Activated T-cell treated with anti-CD3 and anti-CD28 coated beads, Interleukin-2, amount 50 U/mL, for 72 hours (primary cell): ENCODE measurements around the gene NPR1. TPM values are rescaled to one million over a fixed set of nuclear protein-coding genes. Genes with fewer than 3 reads are reported as not detected.
A peak's percentile ranks its signal among the peaks of the same experiment; 100 is the strongest.

Experiments
- ATAC-seq, 2 donors: fragments of 150-1000 bp; cut with Tn5 transposase; replicated peaks in 1 of 2; 2 replicates each; pipeline ENCODE4 v1.10.0; 2021; ENCODE audit warnings: moderate library complexity in 2 of 2, mild to moderate bottlenecking in 1 of 2
- DNase-seq, 2 donors: peaks; one replicate each; pipeline ENCODE4 v3.0.0; 2021 to 2022; ENCODE audit warnings: mixed read lengths in 1 of 2
- H3K27ac Mint-ChIP-seq: one replicate; pipeline ENCODE4 v1.8.0; 2022; ENCODE audit warnings: mild to moderate bottlenecking, moderate library complexity, mixed read lengths
- H3K27me3 Mint-ChIP-seq: one replicate; pipeline ENCODE4 v1.8.0; 2022; ENCODE audit warnings: low read depth, mixed read lengths
- H3K36me3 Mint-ChIP-seq, 2 donors: one replicate each; pipeline ENCODE4 v1.8.0; 2022; ENCODE audit warnings: mixed read lengths in 2 of 2, mild to moderate bottlenecking in 1 of 2; ENCODE audit not compliant: insufficient read depth in 2 of 2
- H3K4me1 Mint-ChIP-seq: one replicate; pipeline ENCODE4 v1.8.0; 2022; ENCODE audit warnings: low read depth, mixed read lengths
- H3K4me3 Mint-ChIP-seq, 2 donors: one replicate each; pipeline ENCODE4 v1.8.0; 2022; ENCODE audit warnings: mild to moderate bottlenecking in 2 of 2, mixed read lengths in 2 of 2, moderate library complexity in 2 of 2
- H3K9me3 Mint-ChIP-seq, 2 donors: one replicate each; pipeline ENCODE4 v1.8.0; 2022; ENCODE audit warnings: mixed read lengths in 2 of 2
- total RNA-seq, 2 donors: library from RNA; stranded (reverse); gene quantifications; one replicate each; pipeline ENCODE4 v1.2.3, GENCODE V29; 2022

The NPR1 gene
- total RNA-seq, 2 donors from 2014 or later, result 0.07 to 0.29 TPM

- Mint-ChIP-seq H3K27ac (peak overlapping the region; percentile 55), H3K4me1 (peaks cover 58% of the 10 kb centered on the region), H3K4me3 (no peak overlapping the region), H3K36me3 (peaks cover 16 to 59% of the 10 kb centered on the region in 2 donors), H3K9me3 (no peaks in the 10 kb centered on the region), H3K27me3 (no peaks in the 10 kb centered on the region)
- ATAC-seq, result no peak
- no peak for DNase-seq
These were observed 37.6 kb upstream of the NPR1 start for GRCh38 chr1:153640861-153641260.

GRCh38 chr1:153642161-153642560 lies 36.3 kb upstream of the NPR1 start:
- H3K36me3 Mint-ChIP-seq, result peaks cover 12 to 61% of the 10 kb centered on the region in 2 donors
- H3K27ac Mint-ChIP-seq, result no peak overlapping the region
- H3K27me3 Mint-ChIP-seq, result no peaks in the 10 kb centered on the region
- peaks cover 61% of the 10 kb centered on the region for H3K4me1 Mint-ChIP-seq
- DNase-seq, result no peak
- ATAC-seq, result no peak
- no peaks in the 10 kb centered on the region for H3K9me3 Mint-ChIP-seq
- H3K4me3 Mint-ChIP-seq, result no peak overlapping the region

GRCh38 chr1:153643100-153643499 lies 35.4 kb upstream of the NPR1 start:
- H3K27me3 Mint-ChIP-seq, result no peaks in the 10 kb centered on the region
- H3K9me3 Mint-ChIP-seq, result no peaks in the 10 kb centered on the region
- DNase-seq, result no peak
- ATAC-seq, result no peak
- H3K36me3 Mint-ChIP-seq, result peaks cover 9 to 56% of the 10 kb centered on the region in 2 donors
- no peak overlapping the region for H3K4me3 Mint-ChIP-seq
- peaks cover 63% of the 10 kb centered on the region for H3K4me1 Mint-ChIP-seq
- H3K27ac Mint-ChIP-seq, result peak overlapping the region; percentile 66

GRCh38 chr1:153643816-153644215 lies 34.7 kb upstream of the NPR1 start:
- DNase-seq, result no peak
- no peak for ATAC-seq
- no peaks in the 10 kb centered on the region for H3K27me3 Mint-ChIP-seq
- H3K36me3 Mint-ChIP-seq, result peaks cover 9 to 52% of the 10 kb centered on the region in 2 donors
- peak overlapping the region; percentile 66 for H3K27ac Mint-ChIP-seq
- H3K4me3 Mint-ChIP-seq, result no peak overlapping the region
- H3K4me1 Mint-ChIP-seq, result peaks cover 66% of the 10 kb centered on the region
- no peaks in the 10 kb centered on the region for H3K9me3 Mint-ChIP-seq

GRCh38 chr1:153646672-153647345 lies 31.7 kb upstream of the NPR1 start:
- no peak overlapping the region for H3K4me3 Mint-ChIP-seq
- no peaks in the 10 kb centered on the region for H3K9me3 Mint-ChIP-seq
- no peak for DNase-seq
- peaks cover 9 to 43% of the 10 kb centered on the region in 2 donors for H3K36me3 Mint-ChIP-seq
- H3K27ac Mint-ChIP-seq, result peak overlapping the region; percentile 31
- no peaks in the 10 kb centered on the region for H3K27me3 Mint-ChIP-seq
- ATAC-seq, result no peak
- peaks cover 69% of the 10 kb centered on the region for H3K4me1 Mint-ChIP-seq

GRCh38 chr1:153647346-153647714 lies 31.2 kb upstream of the NPR1 start:
- no peak for ATAC-seq
- no peak overlapping the region for H3K27ac Mint-ChIP-seq
- H3K4me3 Mint-ChIP-seq, result no peak overlapping the region
- no peak for DNase-seq
- no peaks in the 10 kb centered on the region for H3K27me3 Mint-ChIP-seq
- H3K9me3 Mint-ChIP-seq, result no peaks in the 10 kb centered on the region
- H3K36me3 Mint-ChIP-seq, result peaks cover 9 to 39% of the 10 kb centered on the region in 2 donors
- peaks cover 69% of the 10 kb centered on the region for H3K4me1 Mint-ChIP-seq

- no peak overlapping the region for H3K4me3 Mint-ChIP-seq
- H3K27me3 Mint-ChIP-seq, result no peaks in the 10 kb centered on the region
- no peaks in the 10 kb centered on the region for H3K9me3 Mint-ChIP-seq
- ATAC-seq (no peak), DNase-seq (no peak)
- peaks cover 9 to 35% of the 10 kb centered on the region in 2 donors for H3K36me3 Mint-ChIP-seq
- peaks cover 65% of the 10 kb centered on the region for H3K4me1 Mint-ChIP-seq
- no peak overlapping the region for H3K27ac Mint-ChIP-seq
These were observed 30.4 kb upstream of the NPR1 start for GRCh38 chr1:153648000-153648643.

- H3K36me3 Mint-ChIP-seq, result peaks cover 6 to 24% of the 10 kb centered on the region in 2 donors
- H3K4me1 Mint-ChIP-seq, result peaks cover 53% of the 10 kb centered on the region
- peak overlapping the region; percentile 63 for H3K27ac Mint-ChIP-seq
- ATAC-seq (peak; percentile 25 to 28), DNase-seq (no peak)
- H3K27me3 Mint-ChIP-seq, result no peaks in the 10 kb centered on the region
- no peak overlapping the region for H3K4me3 Mint-ChIP-seq
- no peaks in the 10 kb centered on the region for H3K9me3 Mint-ChIP-seq
These were observed 29.2 kb upstream of the NPR1 start for GRCh38 chr1:153649137-153649862.

- ATAC-seq (peak; percentile 21 to 39), DNase-seq (no peak)
- Mint-ChIP-seq H3K9me3 (no peaks in the 10 kb centered on the region), H3K4me3 (no peak overlapping the region), H3K27me3 (no peaks in the 10 kb centered on the region), H3K4me1 (peaks cover 48% of the 10 kb centered on the region), H3K27ac (peak overlapping the region; percentile 63), H3K36me3 (peaks cover 5 to 18% of the 10 kb centered on the region in 2 donors)
These were observed 28.6 kb upstream of the NPR1 start for GRCh38 chr1:153649863-153650235.

- Mint-ChIP-seq H3K4me3 (no peak overlapping the region), H3K27ac (no peak overlapping the region), H3K27me3 (no peaks in the 10 kb centered on the region), H3K4me1 (peaks cover 30% of the 10 kb centered on the region), H3K36me3 (peaks cover 0 to 2% of the 10 kb centered on the region in 2 donors), H3K9me3 (no peaks in the 10 kb centered on the region)
- DNase-seq (no peak), ATAC-seq (peak in 1 of 2 donors; percentile 14)
These were observed 26.7 kb upstream of the NPR1 start for GRCh38 chr1:153651771-153652170.

- DNase-seq (no peak), ATAC-seq (no peak)
- Mint-ChIP-seq H3K27ac (no peak overlapping the region), H3K4me1 (peaks cover 22% of the 10 kb centered on the region), H3K27me3 (no peaks in the 10 kb centered on the region), H3K4me3 (no peak overlapping the region), H3K36me3 (no peaks in the 10 kb centered on the region), H3K9me3 (no peaks in the 10 kb centered on the region)
These were observed 25.5 kb upstream of the NPR1 start for GRCh38 chr1:153652805-153653500.

- no peak for DNase-seq
- no peaks in the 10 kb centered on the region for H3K27me3 Mint-ChIP-seq
These were observed 23.2 kb upstream of the NPR1 start for GRCh38 chr1:153655333-153655732.

More at GRCh38 chr1:153655333-153655732, 23.2 kb upstream of the NPR1 start:
- H3K9me3 Mint-ChIP-seq, result no peaks in the 10 kb centered on the region
- no peak overlapping the region for H3K27ac Mint-ChIP-seq
- no peak overlapping the region for H3K4me3 Mint-ChIP-seq
- ATAC-seq, result no peak
- no peaks in the 10 kb centered on the region for H3K36me3 Mint-ChIP-seq
- H3K4me1 Mint-ChIP-seq, result peaks cover 20% of the 10 kb centered on the region
